Activated CD8-positive, alpha-beta T cell treated with anti-CD3 and anti-CD28 coated beads for 36 hours (primary cell): ENCODE results near the gene NEURL1. TPM values are rescaled to one million over a fixed set of nuclear protein-coding genes. Genes with fewer than 3 reads are reported as not detected.
A peak's percentile ranks its signal among the peaks of the same experiment; 100 is the strongest.
"Not testable (repeated sequence)": the region's sequence is repeated elsewhere in the genome, so short reads cannot be mapped to it uniquely, and the experiment has no call there.

ENCODE experiments used
- ATAC-seq: fragments of 200-7000 bp; cut with Tn5 transposase; one replicate; pipeline ENCODE4 v1.10.0; 2021; ENCODE audit warnings: mild to moderate bottlenecking, moderate library complexity
- CTCF ChIA-PET: fragments of 350-600 bp; sonication (Branson Sonifier 250); formaldehyde crosslinking; loops from one replicate; lab custom pipeline; 2021; ENCODE audit warnings: antibody characterized with exemption; lab: Charles Lee
- POLR2A ChIA-PET: fragments of 350-600 bp; sonication (Branson Sonifier 250); formaldehyde crosslinking; loops from one replicate; lab custom pipeline; 2021; ENCODE audit warnings: antibody characterized with exemption; lab: Charles Lee
- DNase-seq: peaks from one replicate; pipeline ENCODE4 v3.0.0-alpha.2; 2020
- H3K27ac Mint-ChIP-seq: one replicate; pipeline ENCODE4 v1.8.0; 2021; ENCODE audit warnings: mild to moderate bottlenecking, mixed read lengths
- H3K27me3 Mint-ChIP-seq: one replicate; pipeline ENCODE4 v1.8.0; 2021; ENCODE audit warnings: mixed read lengths
- H3K36me3 Mint-ChIP-seq: one replicate; pipeline ENCODE4 v1.8.0; 2021; ENCODE audit warnings: low read depth, mixed read lengths
- H3K4me1 Mint-ChIP-seq: one replicate; pipeline ENCODE4 v1.8.0; 2021; ENCODE audit warnings: low read depth, mixed read lengths
- H3K4me3 Mint-ChIP-seq: one replicate; pipeline ENCODE4 v1.8.0; 2021; ENCODE audit warnings: mild to moderate bottlenecking, moderate library complexity, mixed read lengths
- H3K9me3 Mint-ChIP-seq: one replicate; pipeline ENCODE4 v1.8.0; 2021; ENCODE audit warnings: mixed read lengths
- intact Hi-C: fragments of 100-400 bp; cut with micrococcal nuclease; formaldehyde crosslinking; loops from one replicate; pipeline ENCODE4 v1.10.0; 2022
- total RNA-seq, 2 experiments: library from RNA; stranded (reverse); gene quantifications; one replicate each; pipeline ENCODE4 v1.2.3, GENCODE V29; 2021
- TF ChIP-seq, protein P1 (sequence below): fragments of 200-600 bp; IDR thresholded peaks from one replicate; pipeline ENCODE4 v1.8.0; 2022; ENCODE audit warnings: antibody characterized with exemption, mild to moderate bottlenecking

NEURL1 gene
- total RNA-seq, 2 experiments from 2014 or later, result 1.7 to 1.9 TPM

DNA sequence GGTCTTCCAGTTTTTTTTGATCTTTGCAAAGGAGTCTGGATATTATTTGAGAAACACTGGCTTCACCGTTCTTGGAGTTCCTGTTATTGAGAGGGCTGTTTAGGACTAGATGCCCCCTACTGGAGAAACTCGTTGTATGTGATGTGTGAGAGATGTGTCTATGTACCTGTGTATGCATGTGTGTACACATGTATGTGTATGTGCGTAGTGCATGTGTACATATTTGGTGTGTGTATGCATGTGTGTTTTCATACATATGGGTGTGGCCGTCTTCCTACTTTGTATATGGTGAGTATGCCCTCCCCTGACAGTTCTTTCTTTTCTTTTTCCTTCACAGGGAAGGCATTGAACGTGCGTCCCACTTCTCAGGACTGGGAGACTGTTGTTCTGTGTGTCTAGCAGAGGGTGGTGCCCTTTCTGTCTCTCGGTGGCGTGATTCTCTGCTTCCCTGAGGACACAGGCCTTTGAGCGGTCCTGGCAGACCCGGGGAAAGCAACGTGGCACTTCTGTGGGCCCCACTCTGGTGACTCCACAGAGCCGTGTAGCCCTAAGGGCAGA is 11.5 kb upstream of the NEURL1 start:
- Mint-ChIP-seq H3K27me3 (no peaks in the 10 kb centered on the region), H3K4me1 (peaks cover 4% of the 10 kb centered on the region), H3K4me3 (no peak overlapping the region), H3K27ac (no peak overlapping the region), H3K36me3 (no peaks in the 10 kb centered on the region), H3K9me3 (no peaks in the 10 kb centered on the region)
- intact Hi-C loops, result loop anchor here (1.0 kb wide), 1 partner anchor 66 kb away; no protein-coding TSS in a partner anchor
- TF ChIP-seq, protein P1, sequence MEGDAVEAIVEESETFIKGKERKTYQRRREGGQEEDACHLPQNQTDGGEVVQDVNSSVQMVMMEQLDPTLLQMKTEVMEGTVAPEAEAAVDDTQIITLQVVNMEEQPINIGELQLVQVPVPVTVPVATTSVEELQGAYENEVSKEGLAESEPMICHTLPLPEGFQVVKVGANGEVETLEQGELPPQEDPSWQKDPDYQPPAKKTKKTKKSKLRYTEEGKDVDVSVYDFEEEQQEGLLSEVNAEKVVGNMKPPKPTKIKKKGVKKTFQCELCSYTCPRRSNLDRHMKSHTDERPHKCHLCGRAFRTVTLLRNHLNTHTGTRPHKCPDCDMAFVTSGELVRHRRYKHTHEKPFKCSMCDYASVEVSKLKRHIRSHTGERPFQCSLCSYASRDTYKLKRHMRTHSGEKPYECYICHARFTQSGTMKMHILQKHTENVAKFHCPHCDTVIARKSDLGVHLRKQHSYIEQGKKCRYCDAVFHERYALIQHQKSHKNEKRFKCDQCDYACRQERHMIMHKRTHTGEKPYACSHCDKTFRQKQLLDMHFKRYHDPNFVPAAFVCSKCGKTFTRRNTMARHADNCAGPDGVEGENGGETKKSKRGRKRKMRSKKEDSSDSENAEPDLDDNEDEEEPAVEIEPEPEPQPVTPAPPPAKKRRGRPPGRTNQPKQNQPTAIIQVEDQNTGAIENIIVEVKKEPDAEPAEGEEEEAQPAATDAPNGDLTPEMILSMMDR, result peak; percentile 69
- peak; percentile 79 for ATAC-seq
- DNase-seq, result peak; percentile 46
- POLR2A ChIA-PET, result interaction anchor here (1.0 kb wide), 1 partner anchor 32 kb away, joined by 3 read pairs; no protein-coding TSS in a partner anchor
- CTCF ChIA-PET, result interaction anchor here (0.9 to 4.6 kb wide), 8 partner anchors 10 to 82 kb away, joined by 3 to 72 read pairs (median 6); partner anchors contain the start of gene CALHM2

DNA sequence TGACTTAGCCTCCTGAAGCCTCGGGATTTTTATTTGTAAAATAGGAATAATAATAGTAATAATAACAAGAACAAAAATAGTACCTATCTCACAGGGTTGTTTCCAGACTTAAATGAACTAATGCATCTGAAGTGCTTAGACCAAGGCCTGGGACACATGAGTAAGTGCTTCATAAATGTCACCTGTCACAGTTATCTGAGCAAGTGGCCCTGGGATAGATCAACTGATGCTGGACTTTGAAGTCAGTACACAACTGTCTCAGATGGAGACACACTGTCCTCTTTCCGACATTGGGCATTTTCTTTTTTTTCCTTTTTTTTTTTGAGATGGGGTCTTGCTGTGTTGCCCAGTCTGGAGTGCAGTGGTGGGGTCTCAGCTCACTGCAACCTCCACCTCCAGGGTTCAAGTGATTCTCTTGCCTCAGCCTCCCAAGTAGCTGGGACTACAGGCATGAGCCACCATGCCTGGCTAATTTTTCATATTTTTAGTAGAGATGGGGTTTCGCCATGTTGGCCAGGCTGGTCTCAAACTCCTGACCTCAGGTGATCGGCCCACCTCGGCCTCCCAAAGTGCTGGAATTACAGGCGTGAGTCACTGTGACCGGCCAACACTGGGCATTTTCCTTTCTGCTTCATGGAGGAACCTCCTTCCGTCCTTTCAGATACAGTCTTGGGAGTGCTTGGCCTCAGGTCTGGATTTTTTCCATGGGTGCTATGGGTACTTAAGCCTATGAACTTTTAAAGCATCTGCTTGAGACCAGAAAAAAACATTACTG is 6.7 kb upstream of the NEURL1 start:
- H3K27me3 Mint-ChIP-seq, H3K27ac Mint-ChIP-seq, POLR2A ChIA-PET, H3K4me3 Mint-ChIP-seq, H3K36me3 Mint-ChIP-seq, H3K9me3 Mint-ChIP-seq, DNase-seq, ATAC-seq: not testable (repeated sequence)
- intact Hi-C loops, result loop anchor here (5.0 kb wide), 1 partner anchor 35 kb away; the partner anchor contains the start of gene CALHM2
- peaks cover 21% of the 10 kb centered on the region for H3K4me1 Mint-ChIP-seq
- CTCF ChIA-PET, result interaction anchor here (0.8 to 4.9 kb wide), 16 partner anchors 8 to 109 kb away, joined by 3 to 72 read pairs (median 4); partner anchors contain the start of genes CALHM2 and NEURL1

DNA sequence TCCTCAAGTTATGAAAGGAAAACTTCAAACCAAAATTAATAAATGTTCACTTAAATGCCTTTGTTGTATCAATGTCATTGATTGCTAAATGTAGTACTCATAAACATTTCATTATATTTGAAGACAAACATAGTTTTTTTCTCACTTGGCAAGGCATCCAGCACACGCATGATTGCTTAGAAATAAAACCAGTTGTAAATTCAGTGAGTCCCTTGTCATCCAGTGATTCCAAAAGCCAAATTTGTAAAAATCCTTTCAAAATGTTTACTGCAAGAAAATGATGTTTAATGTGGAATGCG is 6.1 kb upstream of the NEURL1 start:
- peaks cover 18% of the 10 kb centered on the region for H3K4me1 Mint-ChIP-seq
- no peaks in the 10 kb centered on the region for H3K9me3 Mint-ChIP-seq
- ATAC-seq (no peak), DNase-seq (no peak)
- H3K36me3 Mint-ChIP-seq, result no peaks in the 10 kb centered on the region
- POLR2A ChIA-PET, result no interaction called here
- CTCF ChIA-PET, result interaction anchor here (4.9 kb wide), 1 partner anchor 13 kb away, joined by 42 read pairs; no protein-coding TSS in a partner anchor
- no peak overlapping the region for H3K27ac Mint-ChIP-seq
- no peak overlapping the region for H3K4me3 Mint-ChIP-seq
- TF ChIP-seq, protein P1, result no peak
- intact Hi-C loops, result loop anchor here (5.0 kb wide), 1 partner anchor 35 kb away; the partner anchor contains the start of gene CALHM2
- H3K27me3 Mint-ChIP-seq, result peaks cover 6% of the 10 kb centered on the region

DNA sequence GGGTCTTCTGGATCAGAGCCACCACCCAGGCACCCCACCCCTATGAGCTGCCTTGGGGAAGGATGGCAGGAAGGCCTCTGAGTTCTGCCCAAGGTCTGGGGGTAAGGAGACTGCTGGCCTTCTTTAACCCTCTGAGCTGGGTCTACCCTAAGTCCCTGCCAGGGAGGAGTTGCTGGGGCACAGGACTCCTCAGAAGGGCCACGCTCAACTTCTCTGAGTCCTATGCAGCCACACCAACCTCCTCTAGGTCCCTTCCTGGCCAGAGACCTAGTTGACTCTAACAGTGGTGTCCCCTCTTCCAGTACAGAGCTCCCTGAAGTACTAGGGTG is 2.6 kb upstream of the NEURL1 start:
- intact Hi-C loops, result no loop called here
- POLR2A ChIA-PET, result interaction anchor here (0.6 to 1.7 kb wide), 7 partner anchors 10 to 155 kb away, joined by 3 to 5 read pairs (median 3); partner anchors contain the start of genes ATP5MK and PDCD11
- H3K27ac Mint-ChIP-seq, result no peak overlapping the region
- peaks cover 33% of the 10 kb centered on the region for H3K27me3 Mint-ChIP-seq
- TF ChIP-seq, protein P1, result no peak
- H3K9me3 Mint-ChIP-seq, result no peaks in the 10 kb centered on the region
- peak; percentile 31 for ATAC-seq
- no peak overlapping the region for H3K4me3 Mint-ChIP-seq
- CTCF ChIA-PET, result interaction anchor here (0.5 to 5.7 kb wide), 11 partner anchors 8 to 195 kb away, joined by 3 to 26 read pairs (median 4); no protein-coding TSS in a partner anchor
- H3K4me1 Mint-ChIP-seq, result peaks cover 27% of the 10 kb centered on the region
- no peak for DNase-seq
- no peaks in the 10 kb centered on the region for H3K36me3 Mint-ChIP-seq

DNA sequence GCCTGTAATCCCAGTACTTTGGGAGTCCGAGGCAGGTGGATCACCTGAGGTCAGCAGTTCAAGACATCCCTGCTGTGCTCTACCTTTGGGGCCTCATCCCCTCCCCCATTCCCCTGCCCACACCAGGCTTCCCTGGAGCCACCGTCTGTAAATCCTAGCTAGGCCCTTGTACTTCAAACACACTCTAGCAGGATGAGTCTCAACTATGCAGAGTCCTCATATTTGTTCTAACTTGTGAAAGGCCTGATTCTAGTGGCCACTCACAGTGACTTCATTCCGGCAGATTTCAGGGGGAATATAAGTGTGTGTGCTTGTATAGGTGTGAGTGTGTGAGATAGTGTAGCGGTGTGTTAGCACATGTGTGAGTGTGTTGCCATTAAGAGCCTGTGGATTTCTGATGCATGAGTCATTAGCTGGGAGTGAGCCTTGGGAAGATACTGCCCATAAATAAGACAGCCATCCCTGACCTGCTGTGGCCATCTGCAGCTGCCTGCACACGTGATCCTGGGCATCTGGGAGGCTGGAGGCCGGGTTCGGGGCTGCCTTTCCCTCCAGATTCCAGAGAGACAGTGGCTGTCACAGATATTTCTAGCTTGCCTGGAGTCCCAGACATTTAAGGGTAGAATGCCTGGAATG is 1.7 kb upstream of the NEURL1 start:
- ChIA-PET CTCF (interaction anchor here (1.4 to 5.7 kb wide), 9 partner anchors 9 to 194 kb away, joined by 4 to 26 read pairs (median 6); no protein-coding TSS in a partner anchor), POLR2A (interaction anchor here (1.0 to 1.7 kb wide), 6 partner anchors 11 to 42 kb away, joined by 3 to 4 read pairs (median 3); no protein-coding TSS in a partner anchor)
- intact Hi-C loops, result no loop called here
- Mint-ChIP-seq H3K27me3 (peaks cover 34% of the 10 kb centered on the region), H3K4me1 (peaks cover 27% of the 10 kb centered on the region), H3K9me3 (no peaks in the 10 kb centered on the region), H3K27ac (no peak overlapping the region), H3K36me3 (no peaks in the 10 kb centered on the region), H3K4me3 (no peak overlapping the region)
- TF ChIP-seq, protein P1, result no peak
- DNase-seq (no peak), ATAC-seq (no peak)
